ENCODE data around the gene GATAD2A. TPM values are rescaled to one million over a fixed set of nuclear protein-coding genes. Genes with fewer than 3 reads are reported as not detected.

GATAD2A gene
- total RNA-seq, 1 experiment from 2014 or later, result 126 TPM

DNA sequence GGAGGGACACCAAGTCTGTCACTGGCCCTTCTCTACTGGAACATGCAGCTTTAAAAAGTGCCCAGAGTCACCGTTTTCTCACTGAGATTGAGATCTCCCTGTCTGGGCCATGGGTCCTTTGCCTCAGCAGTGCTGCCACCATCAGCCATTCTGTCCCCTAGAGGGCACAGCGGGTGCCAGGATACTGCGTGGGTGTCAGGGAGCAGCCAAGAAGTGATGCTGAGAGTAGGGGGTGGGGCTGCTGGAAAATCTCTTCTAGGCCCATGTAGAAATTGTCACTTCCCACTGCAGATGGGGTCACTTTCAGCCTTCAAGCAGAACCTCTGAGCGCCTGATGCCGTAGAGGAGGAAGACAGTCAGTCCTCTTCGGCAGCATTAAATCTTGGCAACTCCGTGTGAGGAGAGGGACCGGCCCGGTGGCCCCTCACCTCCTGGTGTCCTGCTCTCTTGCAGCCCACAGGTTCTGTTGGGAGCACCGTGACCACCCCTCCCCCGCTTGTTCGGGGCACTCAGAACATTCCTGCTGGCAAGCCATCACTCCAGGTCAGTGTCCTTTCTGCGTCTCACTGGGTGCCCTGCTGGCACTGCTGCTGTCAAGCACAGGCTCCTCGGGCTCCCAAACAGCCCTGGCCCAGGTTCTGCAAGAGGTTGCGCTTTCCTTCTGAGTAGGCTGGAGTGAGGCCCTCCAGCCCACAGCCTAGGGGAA is 88.5 kb downstream of the GATAD2A start:
- H3K27ac Mint-ChIP-seq (ENCODE audit: unreplicated experiment), result no peak overlapping the region
- H3K36me3 Mint-ChIP-seq (ENCODE audit: insufficient read depth, unreplicated experiment), result peaks cover 87% of the 10 kb centered on the region
- peaks cover 11% of the 10 kb centered on the region for H3K4me1 ChIP-seq
- no peak for DNase-seq
- H3K4me3 ChIP-seq (ENCODE audit: low read depth, low read length), result no peak overlapping the region
- no TSS peak for BruUV-seq (replicated peaks)
- H3K4me1 Mint-ChIP-seq (ENCODE audit: low read depth, unreplicated experiment), result peaks cover 6% of the 10 kb centered on the region
- no peak overlapping the region for H3K4me3 Mint-ChIP-seq (ENCODE audit: unreplicated experiment)
- H3K27me3 ChIP-seq (replicated peaks; ENCODE audit: control insufficient read depth, insufficient read depth, low read length), result no peaks in the 10 kb centered on the region
- no peaks in the 10 kb centered on the region for H3K9me3 Mint-ChIP-seq (ENCODE audit: unreplicated experiment)
- intact Hi-C loops (cut with micrococcal nuclease; ENCODE audit: unreplicated experiment), result no loop called here
- H3K27me3 Mint-ChIP-seq (ENCODE audit: insufficient read depth, unreplicated experiment), result no peaks in the 10 kb centered on the region
- POLR2A ChIA-PET, result no interaction called here
- CTCF ChIA-PET, result no interaction called here
- no peaks in the 10 kb centered on the region for H3K9me3 ChIP-seq
- TF ChIP-seq, protein P1, sequence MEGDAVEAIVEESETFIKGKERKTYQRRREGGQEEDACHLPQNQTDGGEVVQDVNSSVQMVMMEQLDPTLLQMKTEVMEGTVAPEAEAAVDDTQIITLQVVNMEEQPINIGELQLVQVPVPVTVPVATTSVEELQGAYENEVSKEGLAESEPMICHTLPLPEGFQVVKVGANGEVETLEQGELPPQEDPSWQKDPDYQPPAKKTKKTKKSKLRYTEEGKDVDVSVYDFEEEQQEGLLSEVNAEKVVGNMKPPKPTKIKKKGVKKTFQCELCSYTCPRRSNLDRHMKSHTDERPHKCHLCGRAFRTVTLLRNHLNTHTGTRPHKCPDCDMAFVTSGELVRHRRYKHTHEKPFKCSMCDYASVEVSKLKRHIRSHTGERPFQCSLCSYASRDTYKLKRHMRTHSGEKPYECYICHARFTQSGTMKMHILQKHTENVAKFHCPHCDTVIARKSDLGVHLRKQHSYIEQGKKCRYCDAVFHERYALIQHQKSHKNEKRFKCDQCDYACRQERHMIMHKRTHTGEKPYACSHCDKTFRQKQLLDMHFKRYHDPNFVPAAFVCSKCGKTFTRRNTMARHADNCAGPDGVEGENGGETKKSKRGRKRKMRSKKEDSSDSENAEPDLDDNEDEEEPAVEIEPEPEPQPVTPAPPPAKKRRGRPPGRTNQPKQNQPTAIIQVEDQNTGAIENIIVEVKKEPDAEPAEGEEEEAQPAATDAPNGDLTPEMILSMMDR (IDR thresholded peaks at IDR 0.05; ENCODE audit: insufficient read depth in 1 of 2, low read depth in 1 of 2, low read length in 1 of 2, severe bottlenecking in 1 of 2, unreplicated experiment in 1 of 2), result no peak
- H3K36me3 ChIP-seq (ENCODE audit: control insufficient read depth, insufficient read depth, low read length), result peaks cover 4% of the 10 kb centered on the region

DNA sequence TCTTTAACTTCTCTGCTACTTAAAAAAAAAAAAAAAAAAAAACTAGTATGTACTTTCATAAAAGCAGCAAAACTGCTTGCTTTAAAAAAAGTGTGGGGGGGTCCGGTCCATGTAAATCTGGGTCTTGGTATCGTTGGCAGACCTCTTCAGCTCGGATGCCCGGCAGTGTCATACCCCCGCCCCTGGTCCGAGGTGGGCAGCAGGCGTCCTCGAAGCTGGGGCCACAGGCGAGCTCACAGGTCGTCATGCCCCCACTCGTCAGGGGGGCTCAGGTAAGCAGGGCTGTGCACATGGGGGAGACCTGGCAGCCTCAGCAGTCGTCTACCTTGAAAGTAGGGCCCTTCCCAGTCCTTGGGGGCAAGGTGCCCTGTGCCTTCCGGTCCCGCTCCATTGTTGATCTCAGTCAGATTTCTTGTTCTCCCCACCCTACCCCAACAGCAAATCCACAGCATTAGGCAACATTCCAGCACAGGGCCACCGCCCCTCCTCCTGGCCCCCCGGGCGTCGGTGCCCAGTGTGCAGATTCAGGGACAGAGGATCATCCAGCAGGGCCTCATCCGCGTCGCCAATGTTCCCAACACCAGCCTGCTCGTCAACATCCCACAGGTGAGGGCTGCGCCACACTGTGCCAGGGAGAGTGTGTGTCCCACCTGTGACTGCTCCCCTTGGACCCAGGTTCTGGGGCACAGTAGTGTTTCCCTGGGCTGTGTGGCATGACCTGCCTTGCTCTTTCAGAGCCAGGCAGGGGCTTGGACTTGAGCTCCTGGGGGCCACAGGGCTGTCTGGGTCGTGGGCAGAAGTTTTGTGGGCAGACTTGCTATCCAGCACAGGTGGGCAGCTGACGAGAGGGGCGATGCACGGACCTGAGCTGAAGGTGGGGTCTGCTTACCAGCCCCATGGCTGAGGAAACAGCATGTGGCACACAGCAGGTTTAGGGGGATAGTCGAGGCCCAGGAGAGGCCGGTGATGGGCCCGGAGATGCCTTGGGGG is 90.4 kb downstream of the GATAD2A start:
- no peaks in the 10 kb centered on the region for H3K4me1 Mint-ChIP-seq (ENCODE audit: low read depth, unreplicated experiment)
- no peaks in the 10 kb centered on the region for H3K27me3 Mint-ChIP-seq (ENCODE audit: insufficient read depth, unreplicated experiment)
- POLR2A ChIA-PET, result no interaction called here
- H3K4me3 Mint-ChIP-seq (ENCODE audit: unreplicated experiment), result no peak overlapping the region
- no peaks in the 10 kb centered on the region for H3K9me3 ChIP-seq
- DNase-seq, result no peak
- TF ChIP-seq, protein P1 (IDR thresholded peaks at IDR 0.05; ENCODE audit: insufficient read depth in 1 of 2, low read depth in 1 of 2, low read length in 1 of 2, severe bottlenecking in 1 of 2, unreplicated experiment in 1 of 2), result no peak
- H3K27ac Mint-ChIP-seq (ENCODE audit: unreplicated experiment), result no peak overlapping the region
- H3K36me3 Mint-ChIP-seq (ENCODE audit: insufficient read depth, unreplicated experiment), result peaks cover 88% of the 10 kb centered on the region
- peaks cover 4% of the 10 kb centered on the region for H3K36me3 ChIP-seq (ENCODE audit: control insufficient read depth, insufficient read depth, low read length)
- H3K9me3 Mint-ChIP-seq (ENCODE audit: unreplicated experiment), result no peaks in the 10 kb centered on the region
- no peaks in the 10 kb centered on the region for H3K4me1 ChIP-seq
- H3K27me3 ChIP-seq (replicated peaks; ENCODE audit: control insufficient read depth, insufficient read depth, low read length), result no peaks in the 10 kb centered on the region
- CTCF ChIA-PET, result no interaction called here
- H3K4me3 ChIP-seq (ENCODE audit: low read depth, low read length), result no peak overlapping the region
- intact Hi-C loops (cut with micrococcal nuclease; ENCODE audit: unreplicated experiment), result no loop called here
- no TSS peak for BruUV-seq (replicated peaks)

DNA sequence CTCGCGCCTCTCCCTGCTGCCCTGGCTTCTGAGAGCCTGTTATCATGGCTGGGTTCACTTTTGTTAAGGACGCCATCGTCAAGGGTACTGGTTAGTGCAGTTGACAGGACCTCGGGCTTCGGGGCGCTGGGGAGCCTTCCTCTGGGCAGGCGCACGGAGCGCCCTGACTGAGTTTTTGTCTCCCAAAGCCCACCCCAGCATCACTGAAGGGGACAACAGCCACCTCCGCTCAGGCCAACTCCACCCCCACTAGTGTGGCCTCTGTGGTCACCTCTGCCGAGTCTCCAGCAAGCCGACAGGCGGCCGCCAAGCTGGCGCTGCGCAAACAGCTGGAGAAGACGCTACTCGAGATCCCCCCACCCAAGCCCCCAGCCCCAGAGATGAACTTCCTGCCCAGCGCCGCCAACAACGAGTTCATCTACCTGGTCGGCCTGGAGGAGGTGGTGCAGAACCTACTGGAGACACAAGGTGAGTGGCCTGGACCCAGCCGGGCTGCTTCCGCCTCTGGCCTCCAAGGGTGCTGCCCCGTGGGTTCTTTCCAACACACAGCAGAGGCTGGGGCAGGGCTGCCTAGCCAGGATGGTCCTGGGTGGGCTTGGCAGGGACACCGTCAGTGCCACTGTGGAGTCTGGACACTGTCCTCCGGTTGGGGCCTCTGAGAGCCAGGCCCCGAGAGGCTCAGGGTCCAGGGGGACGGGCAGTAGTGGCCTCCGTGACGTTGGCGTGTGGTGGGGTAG is 92.9 kb downstream of the GATAD2A start:
- Histone ChIP-seq H3K27me3 (replicated peaks; ENCODE audit: control insufficient read depth, insufficient read depth, low read length) (no peaks in the 10 kb centered on the region), H3K4me3 (ENCODE audit: low read depth, low read length) (no peak overlapping the region), H3K9me3 (no peaks in the 10 kb centered on the region), H3K4me1 (no peaks in the 10 kb centered on the region), H3K36me3 (ENCODE audit: control insufficient read depth, insufficient read depth, low read length) (peaks cover 4% of the 10 kb centered on the region)
- no peak overlapping the region for H3K27ac Mint-ChIP-seq (ENCODE audit: unreplicated experiment)
- intact Hi-C loops (cut with micrococcal nuclease; ENCODE audit: unreplicated experiment), result no loop called here
- no peaks in the 10 kb centered on the region for H3K4me1 Mint-ChIP-seq (ENCODE audit: low read depth, unreplicated experiment)
- H3K36me3 Mint-ChIP-seq (ENCODE audit: insufficient read depth, unreplicated experiment), result peaks cover 87% of the 10 kb centered on the region
- H3K27me3 Mint-ChIP-seq (ENCODE audit: insufficient read depth, unreplicated experiment), result no peaks in the 10 kb centered on the region
- POLR2A ChIA-PET, result no interaction called here
- no TSS peak for BruUV-seq (replicated peaks)
- H3K9me3 Mint-ChIP-seq (ENCODE audit: unreplicated experiment), result no peaks in the 10 kb centered on the region
- CTCF ChIA-PET, result no interaction called here
- TF ChIP-seq, protein P1 (IDR thresholded peaks at IDR 0.05; ENCODE audit: insufficient read depth in 1 of 2, low read depth in 1 of 2, low read length in 1 of 2, severe bottlenecking in 1 of 2, unreplicated experiment in 1 of 2), result no peak
- DNase-seq, result no peak
- H3K4me3 Mint-ChIP-seq (ENCODE audit: unreplicated experiment), result no peak overlapping the region
